H1 (cell line): ENCODE data around the gene CDC45. TPM values are rescaled to one million over a fixed set of nuclear protein-coding genes. Genes with fewer than 3 reads are reported as not detected.

Source experiments
- CREB1 ChIP-seq: IDR thresholded peaks from 2 replicates; pipeline ENCODE4 v1.6.1; 2012; ENCODE audit warnings: inconsistent platforms
- polyA plus RNA-seq, 7 experiments: library from polyadenylated mRNA; depleted of rRNA in 3 of 7; stranded (reverse) in 5 of 7; unstranded in 2 of 7; fragments of >200 nt in 5 of 7; fragments of 200-250 nt in 2 of 7; gene quantifications; 1 replicate in 5 of 7; 2 replicates in 1 of 7; 4 replicates in 1 of 7; pipeline versions ENCODE4 v1.2.1 to v1.2.3, GENCODE V29; 2011 to 2013; ENCODE audit warnings: missing spikeins in 2 of 7, mixed read lengths in 2 of 7
- total RNA-seq: library from RNA; stranded (reverse); fragmentation: NEBNext Ultra II Directional; extraction: Animal tissue kit (Norgen Biotek cat#: 25700); gene quantifications from 2 replicates; pipeline ENCODE4 v1.2.1, GENCODE V29; 2021

CDC45 gene
- total and polyA plus RNA-seq, 2 of the 8 experiments (the other 6 are each of a cell fraction or from before 2014, with no cell fraction given), result 31.9 to 37.7 TPM

- no peak for TF ChIP-seq CREB1
Measured at GRCh38 chr22:19483481-19484244, 3.9 kb downstream of the CDC45 start (continued).
